Medulla oblongata (tissue), 1 donor: ENCODE results near the gene KIF5C.
A peak's percentile ranks its signal among the peaks of the same experiment; 100 is the strongest.

ENCODE experiments used
- DNase-seq: peaks from one replicate; pipeline ENCODE4 v3.0.0-alpha.2; 2015; ENCODE audit errors: extremely low spot score

The KIF5C gene

GRCh38 chr2:149015926-149016563, 141.0 kb downstream of the KIF5C start:
- DNase-seq = no peak

DNA sequence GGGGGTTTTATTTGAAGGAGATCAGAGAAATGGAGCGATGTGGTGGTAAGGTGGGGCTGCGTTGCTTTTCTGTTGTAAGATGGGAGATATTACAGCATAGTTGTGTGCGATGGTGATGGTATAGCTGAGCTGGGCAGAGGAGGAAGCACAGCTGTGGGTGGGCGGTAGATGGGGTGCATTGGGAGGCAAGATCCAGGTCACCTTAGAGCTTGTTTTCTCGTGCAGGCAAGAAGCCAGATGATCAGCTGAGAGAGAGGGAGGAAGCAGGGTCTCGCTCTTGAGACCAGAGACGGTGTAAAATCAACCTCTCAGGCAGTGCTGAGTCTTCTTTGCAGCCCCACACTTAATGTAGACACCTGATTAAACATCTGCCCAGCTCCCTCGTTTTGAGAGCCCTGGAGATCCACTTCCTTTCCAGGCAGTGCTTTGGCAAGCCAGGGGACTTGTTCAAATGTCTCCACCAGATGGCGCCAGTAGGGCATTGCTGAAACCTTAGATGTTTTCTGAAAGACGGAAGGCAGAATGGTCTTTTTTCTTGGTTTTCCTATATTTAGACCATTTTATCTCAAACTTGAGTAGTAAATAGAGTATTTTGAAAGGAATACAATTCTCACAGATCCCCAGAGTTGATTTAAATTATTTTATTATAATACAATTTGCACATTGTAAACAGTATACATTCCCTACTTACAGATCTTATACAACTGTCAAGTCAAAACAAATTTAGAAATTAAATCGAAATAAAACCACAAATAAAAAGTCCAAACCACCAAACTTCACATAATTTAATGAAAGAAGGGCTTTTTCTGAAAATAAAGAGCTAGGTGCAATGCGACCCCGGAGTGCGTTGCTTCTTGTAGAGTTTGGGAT, 142.3 kb downstream of the KIF5C start:
- peak; percentile 93 for DNase-seq

GRCh38 chr2:149018981-149019380, 144.0 kb downstream of the KIF5C start:
- no peak for DNase-seq

GRCh38 chr2:149019768-149020167, 144.7 kb downstream of the KIF5C start:
- DNase-seq = no peak

- DNase-seq = no peak
Measured at GRCh38 chr2:149020432-149020851, 145.4 kb downstream of the KIF5C start.

- DNase-seq = no peak
Measured at GRCh38 chr2:149021271-149021719, 146.3 kb downstream of the KIF5C start.

- peak; percentile 31 for DNase-seq
Measured at GRCh38 chr2:149021761-149022160, 146.7 kb downstream of the KIF5C start.

- no peak for DNase-seq
Measured at GRCh38 chr2:149023091-149023490, 148.1 kb downstream of the KIF5C start.

- DNase-seq = no peak
Measured at GRCh38 chr2:149027590-149028250, 152.7 kb downstream of the KIF5C start.

GRCh38 chr2:149028377-149028776, 153.3 kb downstream of the KIF5C start:
- no peak for DNase-seq

DNA sequence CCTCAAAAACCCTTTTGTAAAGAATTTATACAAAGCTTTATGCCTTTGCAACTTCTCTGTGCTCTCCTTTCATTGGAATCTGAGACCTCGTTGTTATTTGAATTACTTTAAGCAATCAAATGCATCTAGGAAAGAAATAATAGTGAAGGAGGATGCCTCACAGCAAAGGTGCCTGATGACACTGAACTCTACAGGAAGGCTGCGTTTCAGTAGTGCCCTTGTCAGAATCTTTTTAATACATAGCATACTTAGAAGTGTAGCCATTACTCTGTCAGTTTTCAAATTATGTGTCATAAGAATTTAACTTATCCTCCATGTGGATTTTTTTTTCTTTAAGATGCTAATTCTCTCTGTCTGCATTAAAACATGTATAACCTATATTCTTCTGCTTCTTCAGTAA, 153.9 kb downstream of the KIF5C start:
- no peak for DNase-seq

GRCh38 chr2:149029307-149029965, 154.4 kb downstream of the KIF5C start:
- DNase-seq = no peak

DNA sequence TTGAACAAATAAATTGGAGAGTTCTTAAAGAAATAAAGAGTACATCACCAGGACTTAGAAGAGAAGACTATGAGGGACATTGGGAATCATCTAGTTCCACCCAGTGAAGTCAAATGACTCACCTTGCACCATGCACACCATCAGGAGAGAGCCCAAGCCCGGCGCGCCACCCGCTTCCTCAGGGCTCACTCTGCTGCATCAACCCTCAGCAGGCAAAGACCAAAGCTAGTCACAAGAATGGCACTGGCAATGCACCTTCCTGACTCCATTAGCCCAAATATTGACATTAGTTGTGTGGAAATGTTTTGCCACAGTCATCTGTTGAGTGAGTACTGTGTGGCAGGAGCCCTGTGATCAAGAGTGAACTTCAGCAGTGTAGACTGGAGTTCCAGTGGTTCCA, 156.4 kb downstream of the KIF5C start:
- no peak for DNase-seq

DNA sequence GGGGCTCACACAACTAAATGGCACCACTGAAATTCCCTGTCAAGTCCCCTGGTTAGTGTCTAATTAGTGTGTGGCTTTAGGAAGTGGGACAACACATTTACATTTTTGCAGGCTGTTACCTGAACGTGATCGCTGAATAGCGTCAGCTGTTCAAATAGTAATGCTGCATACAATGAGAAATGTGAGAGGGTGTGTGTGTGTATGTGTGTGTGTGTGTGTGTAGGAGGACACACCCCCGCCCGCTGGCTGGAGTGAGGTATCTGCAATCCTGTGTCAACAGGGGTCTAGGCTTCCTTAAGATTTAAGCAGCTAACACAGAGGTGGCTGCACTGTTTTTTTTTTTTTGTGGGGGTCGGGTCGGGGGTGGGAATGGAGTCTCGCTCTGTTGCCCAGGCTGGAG, 158.7 kb downstream of the KIF5C start:
- no peak for DNase-seq

DNA sequence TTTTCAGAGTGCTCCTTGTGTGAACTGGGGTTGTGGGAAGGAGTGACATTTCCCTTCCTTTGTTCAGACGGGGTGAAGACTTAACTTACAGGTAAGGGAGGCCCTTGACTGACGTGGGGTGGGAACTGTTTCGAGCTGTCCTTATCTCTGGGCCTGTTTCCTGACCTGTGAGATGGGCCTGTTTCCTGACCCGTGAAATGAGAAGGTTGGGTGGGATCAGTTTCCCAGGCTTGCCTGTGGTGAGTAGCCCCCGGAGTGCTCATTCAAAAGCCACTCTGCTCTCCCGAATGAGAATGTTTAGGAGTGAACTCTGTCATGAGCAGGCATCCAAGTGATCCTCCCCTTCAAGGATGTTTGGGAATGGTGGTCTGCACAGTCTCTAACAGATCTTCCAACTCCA, 159.4 kb downstream of the KIF5C start:
- no peak for DNase-seq

GRCh38 chr2:149036507-149037293, 161.7 kb downstream of the KIF5C start:
- DNase-seq = no peak

- DNase-seq = no peak
Measured at GRCh38 chr2:149037851-149038250, 162.8 kb downstream of the KIF5C start.

- no peak for DNase-seq
Measured at GRCh38 chr2:149038442-149039212, 163.6 kb downstream of the KIF5C start, which contains the start of gene LYPD6B. LYPD6B (plus strand) TSS chr2:149038699; CDS start chr2:149130949, 92,250 bp downstream.

DNA sequence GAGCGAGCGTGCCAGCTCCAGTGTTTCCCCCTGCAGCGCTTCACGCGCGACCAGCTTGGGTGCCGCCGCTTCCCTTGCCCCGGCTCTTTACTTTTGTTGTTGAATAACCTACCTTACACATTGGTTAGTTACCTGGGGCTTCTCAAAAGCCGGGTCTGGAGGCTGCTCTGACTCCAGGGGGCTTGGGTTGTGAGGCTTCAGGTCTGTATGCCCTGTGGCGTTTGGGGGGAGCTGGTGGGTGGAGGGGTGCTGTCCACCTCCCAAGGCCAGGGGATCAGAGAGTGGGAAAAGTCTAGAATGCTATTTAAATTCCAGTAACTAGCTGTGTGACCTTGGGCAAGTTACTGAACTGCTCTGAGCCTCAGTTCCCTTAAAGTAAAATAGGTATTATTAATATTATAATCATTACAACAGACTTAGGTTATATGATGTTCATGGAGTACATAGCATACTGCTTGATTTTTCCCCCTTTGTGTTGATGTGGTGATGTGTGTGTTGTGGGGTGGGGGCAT, 164.2 kb downstream of the KIF5C start:
- DNase-seq = no peak

DNA sequence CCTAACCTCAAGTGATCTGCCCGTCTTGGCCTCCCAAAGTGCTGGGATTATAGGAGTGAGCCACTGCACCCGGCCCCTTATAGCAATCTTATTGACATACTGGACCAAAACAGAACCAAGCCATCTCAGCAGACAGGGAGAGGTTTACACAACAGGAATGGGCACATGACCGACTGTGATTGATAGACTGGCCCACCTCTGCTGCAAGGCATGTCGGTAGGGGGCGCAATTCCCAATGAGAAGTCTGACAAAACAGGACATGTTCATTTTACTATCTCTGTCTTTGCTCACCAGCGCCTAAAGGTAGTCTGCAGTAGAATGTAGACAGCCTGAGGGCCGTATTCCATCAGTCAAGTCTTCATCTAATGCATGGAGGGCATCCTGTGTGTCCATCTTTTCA, 165.4 kb downstream of the KIF5C start:
- DNase-seq = no peak
